H1 (cell line): ENCODE measurements around the gene ICE1. TPM values are rescaled to one million over a fixed set of nuclear protein-coding genes. Genes with fewer than 3 reads are reported as not detected.

ENCODE experiments used
- CTCF ChIA-PET: fragments of 300-600 bp; sonication (Branson Sonifier 250); formaldehyde crosslinking; loops from one replicate; lab custom pipeline; 2021; ENCODE audit not compliant: partially characterized antibody; lab: Charles Lee
- POLR2A ChIA-PET: fragments of 300-600 bp; sonication (Branson Sonifier 250); formaldehyde crosslinking; loops from one replicate; lab custom pipeline; 2021; ENCODE audit warnings: inconsistent platforms; ENCODE audit not compliant: partially characterized antibody; lab: Charles Lee
- DNase-seq, 2 experiments: peaks; one replicate each; pipeline versions ENCODE4 v3.0.0 to v3.0.0-alpha.2; 2010 to 2022; ENCODE audit warnings: low spot score in 2 of 2, low read depth in 1 of 2, mixed read lengths in 1 of 2
- FAIRE-seq: peaks from 2 replicates; lab custom pipeline; 2011; peaks lifted over from hg19 to GRCh38; lab: Jason Lieb, UNC
- H2AFZ ChIP-seq: 2 replicates; pipeline ENCODE4 v1.8.1; 2012; ENCODE audit warnings: low read length, inconsistent platforms
- H2AK5ac ChIP-seq: 2 replicates; pipeline ENCODE4 v1.6.1; 2013; ENCODE audit warnings: low read depth, low read length
- H2BK120ac ChIP-seq: replicated peaks from 2 replicates; pipeline ENCODE3; 2013; ENCODE audit warnings: low read depth, low read length, inconsistent platforms
- H2BK12ac ChIP-seq: 2 replicates; pipeline ENCODE4 v1.6.1; 2013; ENCODE audit warnings: low read depth, low read length
- H2BK15ac ChIP-seq: 2 replicates; pipeline ENCODE4 v1.6.1; 2013; ENCODE audit warnings: low read length
- H2BK20ac ChIP-seq: 2 replicates; pipeline ENCODE4 v1.6.1; 2013; ENCODE audit warnings: low read length
- H2BK5ac ChIP-seq: 2 replicates; pipeline ENCODE4 v1.6.1; 2013; ENCODE audit warnings: low read depth, low read length
- H3K14ac ChIP-seq: 2 replicates; pipeline ENCODE4 v1.6.1; 2013; ENCODE audit warnings: inconsistent platforms; ENCODE audit not compliant: insufficient read length
- H3K18ac ChIP-seq: 2 replicates; pipeline ENCODE4 v1.6.1; 2013; ENCODE audit warnings: low read length; ENCODE audit errors: extremely low read depth
- H3K23ac ChIP-seq: 2 replicates; pipeline ENCODE4 v1.6.1; 2013; ENCODE audit warnings: inconsistent platforms; ENCODE audit not compliant: insufficient read length
- H3K23me2 ChIP-seq: 2 replicates; pipeline ENCODE4 v1.6.1; 2013; ENCODE audit warnings: low read depth, low read length
- H3K27ac ChIP-seq: 2 replicates; pipeline ENCODE4 v1.6.1; 2011; ENCODE audit warnings: low read depth, low read length, inconsistent platforms
- H3K27me3 ChIP-seq, 4 experiments: replicated peaks in 1 of 4; 1 replicate in 1 of 4; 2 replicates in 3 of 4; pipeline versions ENCODE4 v1.6.1 to v1.8.1; 2011 to 2013; ENCODE audit warnings: low read length in 3 of 4, mild to moderate bottlenecking in 3 of 4, inconsistent platforms in 2 of 4, mixed read lengths in 2 of 4, moderate library complexity in 1 of 4; ENCODE audit not compliant: control insufficient read depth in 3 of 4, insufficient read depth in 3 of 4; ENCODE audit errors: extremely low read depth in 1 of 4
- H3K36me3 ChIP-seq, 4 experiments: 2 replicates each; pipeline versions ENCODE4 v1.6.1 to v1.8.1; 2011 to 2013; ENCODE audit warnings: mild to moderate bottlenecking in 4 of 4, low read length in 3 of 4, moderate library complexity in 2 of 4, control low read depth in 1 of 4, inconsistent platforms in 1 of 4; ENCODE audit not compliant: insufficient read depth in 4 of 4, control insufficient read depth in 2 of 4
- H3K4ac ChIP-seq: replicated peaks from 2 replicates; pipeline ENCODE3; 2013; ENCODE audit warnings: low read length, low read depth, mixed read lengths, inconsistent platforms; ENCODE audit not compliant: insufficient read length
- H3K4me1 ChIP-seq, 4 experiments: replicated peaks in 1 of 4; 1 replicate in 1 of 4; 2 replicates in 3 of 4; pipeline versions ENCODE4 v1.6.1 to v1.8.1; 2011 to 2013; ENCODE audit warnings: low read length in 3 of 4, inconsistent platforms in 2 of 4, mixed read lengths in 1 of 4; ENCODE audit not compliant: insufficient read depth in 4 of 4, control insufficient read depth in 3 of 4
- H3K4me2 ChIP-seq, 2 experiments: 2 replicates each; pipeline versions ENCODE4 v1.6.1 to v1.8.1; 2011 to 2013; ENCODE audit warnings: low read depth in 2 of 2, low read length in 2 of 2, control low read depth in 1 of 2, inconsistent platforms in 1 of 2, mild to moderate bottlenecking in 1 of 2; ENCODE audit not compliant: insufficient read depth in 1 of 2
- H3K4me3 ChIP-seq, 4 experiments: fragments of 200-600, 300-600 bp in 1 of 4; sonication (generic), shearing (Covaris generic), sonication (Bioruptor Twin) in 1 of 4; 2 replicates each; pipeline versions ENCODE4 v1.5.1 to v1.8.1; 2011 to 2016; ENCODE audit warnings: low read length in 4 of 4, low read depth in 3 of 4, control low read depth in 2 of 4, inconsistent platforms in 2 of 4, mild to moderate bottlenecking in 2 of 4, mixed read lengths in 1 of 4, moderate library complexity in 1 of 4; ENCODE audit not compliant: insufficient read depth in 2 of 4; ENCODE audit errors: extremely low read depth in 1 of 4
- H3K56ac ChIP-seq: replicated peaks from 2 replicates; pipeline ENCODE3; 2013; ENCODE audit warnings: low read depth, mild to moderate bottlenecking, mixed read lengths, low read length, inconsistent platforms; ENCODE audit not compliant: insufficient read length
- H3K79me1 ChIP-seq: 2 replicates; pipeline ENCODE4 v1.6.1; 2013; ENCODE audit warnings: low read depth, low read length, control low read depth
- H3K79me2 ChIP-seq, 2 experiments: 2 replicates each; pipeline versions ENCODE4 v1.6.1 to v1.8.1; 2012 to 2013; ENCODE audit warnings: low read length in 2 of 2, mild to moderate bottlenecking in 2 of 2, inconsistent platforms in 1 of 2; ENCODE audit not compliant: insufficient read depth in 2 of 2, control insufficient read depth in 1 of 2
- H3K9ac ChIP-seq, 4 experiments: replicated peaks in 1 of 4; 1 replicate in 1 of 4; 2 replicates in 3 of 4; pipeline versions ENCODE4 v1.6.1 to v1.8.1; 2011 to 2013; ENCODE audit warnings: low read depth in 3 of 4, low read length in 3 of 4, control low read depth in 2 of 4, mild to moderate bottlenecking in 2 of 4, moderate library complexity in 2 of 4, inconsistent platforms in 1 of 4; ENCODE audit errors: extremely low read depth in 1 of 4
- H3K9me3 ChIP-seq, 2 experiments: 2 replicates each; pipeline versions ENCODE4 v1.6.1 to v1.8.1; 2012 to 2013; ENCODE audit warnings: mild to moderate bottlenecking in 2 of 2, moderate library complexity in 2 of 2, control low read depth in 1 of 2, inconsistent platforms in 1 of 2, low read depth in 1 of 2, low read length in 1 of 2, mixed read lengths in 1 of 2; ENCODE audit not compliant: insufficient read depth in 2 of 2
- H4K20me1 ChIP-seq, 2 experiments: replicated peaks in 1 of 2; 2 replicates each; pipeline versions ENCODE3 to v1.8.1; 2011 to 2013; ENCODE audit warnings: inconsistent platforms in 2 of 2, low read length in 2 of 2, mild to moderate bottlenecking in 1 of 2; ENCODE audit not compliant: insufficient read depth in 2 of 2, control insufficient read depth in 1 of 2
- H4K5ac ChIP-seq: 2 replicates; pipeline ENCODE4 v1.6.1; 2013; ENCODE audit warnings: low read length, low read depth, mixed read lengths, inconsistent platforms; ENCODE audit not compliant: insufficient read length
- H4K8ac ChIP-seq: 2 replicates; pipeline ENCODE4 v1.8.0; 2013; ENCODE audit warnings: mild to moderate bottlenecking, moderate library complexity, low read length, inconsistent platforms; ENCODE audit not compliant: insufficient read depth; ENCODE audit errors: extremely low read depth
- H4K91ac ChIP-seq: replicated peaks from 2 replicates; pipeline ENCODE3; 2013; ENCODE audit warnings: low read length, mixed read lengths, inconsistent platforms; ENCODE audit not compliant: insufficient read length
- BACH1 ChIP-seq: IDR thresholded peaks from 2 replicates; pipeline ENCODE4 v1.6.1; 2012; ENCODE audit warnings: low read length, improper control_type of control experiment
- BCL11A ChIP-seq, 2 experiments: IDR thresholded peaks; one replicate each; pipeline ENCODE4 v1.6.1; 2011; ENCODE audit warnings: low read depth in 2 of 2, low read length in 2 of 2, mild to moderate bottlenecking in 2 of 2
- CEBPB ChIP-seq: IDR thresholded peaks from 2 replicates; pipeline ENCODE4 v1.6.1; 2012; ENCODE audit warnings: low read depth, low read length
- CREB1 ChIP-seq: IDR thresholded peaks from 2 replicates; pipeline ENCODE4 v1.6.1; 2012; ENCODE audit warnings: inconsistent platforms
- CTBP2 ChIP-seq: IDR thresholded peaks from 2 replicates; pipeline ENCODE4 v1.7.0; 2011; ENCODE audit warnings: borderline replicate concordance, mild to moderate bottlenecking, moderate library complexity, mixed read lengths, low read length; ENCODE audit not compliant: insufficient read depth, insufficient read length
- HDAC6 ChIP-seq: IDR thresholded peaks from one replicate; pipeline ENCODE4 v1.7.1; 2012; ENCODE audit warnings: low read depth, mild to moderate bottlenecking, inconsistent platforms, low read length, moderate library complexity
- JUND ChIP-seq: IDR thresholded peaks from 2 replicates; pipeline ENCODE4 v1.6.1; 2011; ENCODE audit warnings: mild to moderate bottlenecking, improper control_type of control experiment, low read length
- RAD21 ChIP-seq, 2 experiments: IDR thresholded peaks in 1 of 2; conservative IDR thresholded peaks in 1 of 2; 2 replicates each; pipeline ENCODE4 v1.6.1; 2011; ENCODE audit warnings: low read depth in 2 of 2, low read length in 2 of 2, improper control_type of control experiment in 1 of 2, inconsistent platforms in 1 of 2, mild to moderate bottlenecking in 1 of 2, moderate library complexity in 1 of 2
- RFX5 ChIP-seq: IDR thresholded peaks from 2 replicates; pipeline ENCODE4 v1.6.1; 2011; ENCODE audit warnings: low read depth, low read length, improper control_type of control experiment, borderline replicate concordance
- SIX5 ChIP-seq: IDR thresholded peaks from 2 replicates; pipeline ENCODE4 v1.6.1; 2011; ENCODE audit warnings: mild to moderate bottlenecking, low read depth, low read length
- WGBS, 2 experiments: shearing (Covaris generic) in 1 of 2; methylation state at CpG; one replicate each; pipeline versions ENCODE4 v1.1.6 to v1.1.7; 2013 to 2015; ENCODE audit warnings: low lambda C conversion rate in 2 of 2, mixed read lengths in 2 of 2, inconsistent platforms in 1 of 2, low coverage in 1 of 2, missing lambda C conversion rate in 1 of 2; ENCODE audit not compliant: insufficient replicate concordance in 2 of 2, insufficient coverage in 1 of 2, insufficient read length in 1 of 2; ENCODE audit errors: extremely low coverage in 1 of 2, missing lambda C conversion rate in 1 of 2; 5-methylcytosine and 5-hydroxymethylcytosine counted together
- polyA plus RNA-seq, 7 experiments: library from polyadenylated mRNA; depleted of rRNA in 3 of 7; stranded (reverse) in 5 of 7; unstranded in 2 of 7; fragments of >200 nt in 5 of 7; fragments of 200-250 nt in 2 of 7; gene quantifications; 1 replicate in 5 of 7; 2 replicates in 1 of 7; 4 replicates in 1 of 7; pipeline versions ENCODE4 v1.2.1 to v1.2.3, GENCODE V29; 2011 to 2013; ENCODE audit warnings: missing spikeins in 2 of 7, mixed read lengths in 2 of 7
- total RNA-seq: library from RNA; stranded (reverse); fragmentation: NEBNext Ultra II Directional; extraction: Animal tissue kit (Norgen Biotek cat#: 25700); gene quantifications from 2 replicates; pipeline ENCODE4 v1.2.1, GENCODE V29; 2021

ICE1 gene
- total and polyA plus RNA-seq, 2 of the 8 experiments (the other 6 are each of a cell fraction or from before 2014, with no cell fraction given): 11.8 to 53.9 TPM

GRCh38 chr5:5405441-5405840 lies 17.0 kb upstream of the ICE1 start:
- 100% methylated on average over 1 of the region's 1 CpG; no CpG with 5 or more reads in 1 of the 2 experiments for WGBS, 2 experiments
- Histone ChIP-seq H2BK120ac (no peak overlapping the region), H3K36me3 (no peaks in the 10 kb centered on the region), H3K9ac (no peak overlapping the region), H3K4me2 (no peak overlapping the region), H3K4me1 (no peaks in the 10 kb centered on the region), H3K79me1 (no peaks in the 10 kb centered on the region), H3K14ac (no peak overlapping the region), H4K5ac (no peak overlapping the region), H3K56ac (no peak overlapping the region), H3K23me2 (no peaks in the 10 kb centered on the region), H4K91ac (no peak overlapping the region), H2BK20ac (no peak overlapping the region), H4K20me1 (no peaks in the 10 kb centered on the region), H2BK15ac (no peak overlapping the region), H2AFZ (no peak overlapping the region), H2BK12ac (no peak overlapping the region), H3K79me2 (no peaks in the 10 kb centered on the region), H3K9me3 (peaks cover 12 to 20% of the 10 kb centered on the region in 2 experiments), H2AK5ac (no peak overlapping the region), H3K27ac (no peak overlapping the region), H3K4ac (no peak overlapping the region), H3K4me3 (no peak overlapping the region), H4K8ac (no peak overlapping the region), H3K18ac (no peak overlapping the region), H3K27me3 (no peaks in the 10 kb centered on the region), H2BK5ac (no peak overlapping the region), H3K23ac (no peak overlapping the region)
- ChIA-PET POLR2A (no interaction called here), CTCF (interaction anchor here (1.9 kb wide), 1 partner anchor 14 kb away, joined by 8 read pairs; no protein-coding TSS in a partner anchor)
- TF ChIP-seq RAD21 (IDR thresholded peaks at IDR 0.05 in 1 of 2, conservative IDR thresholded peaks at IDR 0.05 in 1 of 2; ENCODE audit: low read depth in 2 of 2, low read length in 2 of 2) (no peak), CEBPB (no peak), JUND (no peak), CREB1 (no peak), CTBP2 (no peak), HDAC6 (no peak), SIX5 (no peak), RFX5 (no peak), BACH1 (no peak), BCL11A (IDR thresholded peaks at IDR 0.05; ENCODE audit: low read depth in 2 of 2, low read length in 2 of 2) (no peak)
- FAIRE-seq (no peak), DNase-seq (no peak)
